ENCODE measurements around the gene PTPRT.

The PTPRT gene

DNA sequence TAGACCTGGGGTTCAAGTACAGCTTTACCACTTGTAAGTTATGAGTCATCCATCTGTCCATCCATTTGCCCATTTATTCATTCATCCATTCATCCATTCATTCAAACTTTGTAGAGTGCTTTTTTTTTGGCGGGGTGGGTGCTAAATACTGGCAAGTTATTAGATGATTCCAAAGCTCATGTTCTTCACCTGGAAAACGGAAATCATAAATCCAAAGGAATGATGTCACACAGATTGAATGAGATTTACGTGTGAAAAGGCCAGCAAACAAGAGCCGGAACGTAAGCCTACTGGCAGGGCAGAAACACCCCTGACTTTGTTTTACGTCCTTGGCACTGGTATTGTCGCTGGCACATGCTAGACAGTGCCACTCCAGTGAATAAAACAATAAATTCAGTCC lies 1090.6 kb downstream of the PTPRT start:
- DNase-seq: no peak

DNA sequence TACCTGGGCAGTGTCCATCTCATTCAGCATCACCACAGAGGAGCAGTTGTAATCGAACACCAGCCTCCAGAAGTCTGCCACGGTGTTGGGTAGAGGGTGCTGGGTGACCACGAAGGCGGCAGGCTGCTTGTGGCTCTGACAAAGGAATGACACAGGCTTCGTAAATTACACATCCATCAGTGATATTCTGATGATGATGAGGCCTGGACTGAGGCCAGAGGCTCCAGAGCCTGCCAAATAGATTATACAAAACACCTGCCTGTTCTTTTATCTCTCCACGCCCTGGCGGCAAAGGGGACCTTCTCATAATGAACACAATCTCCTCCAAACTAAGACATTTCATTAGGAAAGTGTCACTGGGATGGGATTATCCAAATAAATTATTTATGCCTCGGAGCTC lies 1091.3 kb downstream of the PTPRT start:
- no peak for DNase-seq

DNA sequence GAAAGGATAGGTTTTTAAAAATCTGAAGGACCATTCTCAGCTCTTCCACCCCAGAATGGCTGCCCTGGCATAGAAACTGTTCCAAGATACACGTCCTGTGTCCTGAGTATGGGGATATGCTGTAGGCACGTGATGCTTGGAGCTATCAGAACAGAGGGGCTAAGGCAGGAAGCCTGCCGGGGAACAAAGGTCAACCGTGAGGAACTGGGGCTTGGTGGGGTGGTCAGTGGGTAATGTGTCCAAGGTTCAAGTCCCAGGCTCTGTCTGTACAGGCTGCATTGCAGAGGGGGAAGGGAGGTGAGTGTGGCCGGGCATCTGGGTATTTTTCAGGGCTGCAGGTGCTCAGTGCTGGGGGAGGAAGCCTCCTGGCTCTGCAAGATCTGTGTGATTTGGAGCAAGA lies 1092.0 kb downstream of the PTPRT start:
- DNase-seq: no peak

DNA sequence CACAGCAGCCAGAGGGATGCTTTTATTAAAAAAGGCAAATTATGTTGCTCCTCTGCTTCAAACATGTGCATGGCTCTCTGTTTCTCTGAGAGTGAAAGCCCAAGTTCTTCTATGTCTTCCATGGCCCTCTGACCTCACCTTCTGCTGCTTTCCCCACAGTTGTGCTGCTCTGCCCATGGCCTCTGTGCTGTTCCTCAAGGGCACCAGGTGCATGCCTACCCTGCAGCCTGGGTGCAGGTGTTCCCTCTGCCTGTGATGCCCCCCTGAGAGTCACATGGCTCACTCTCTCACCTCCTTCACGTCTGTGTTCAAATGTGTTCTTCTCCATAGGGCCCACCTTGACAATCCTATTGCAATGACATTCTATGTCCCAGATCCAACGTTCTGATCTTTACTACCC lies 1094.5 kb downstream of the PTPRT start:
- no peak for DNase-seq

DNA sequence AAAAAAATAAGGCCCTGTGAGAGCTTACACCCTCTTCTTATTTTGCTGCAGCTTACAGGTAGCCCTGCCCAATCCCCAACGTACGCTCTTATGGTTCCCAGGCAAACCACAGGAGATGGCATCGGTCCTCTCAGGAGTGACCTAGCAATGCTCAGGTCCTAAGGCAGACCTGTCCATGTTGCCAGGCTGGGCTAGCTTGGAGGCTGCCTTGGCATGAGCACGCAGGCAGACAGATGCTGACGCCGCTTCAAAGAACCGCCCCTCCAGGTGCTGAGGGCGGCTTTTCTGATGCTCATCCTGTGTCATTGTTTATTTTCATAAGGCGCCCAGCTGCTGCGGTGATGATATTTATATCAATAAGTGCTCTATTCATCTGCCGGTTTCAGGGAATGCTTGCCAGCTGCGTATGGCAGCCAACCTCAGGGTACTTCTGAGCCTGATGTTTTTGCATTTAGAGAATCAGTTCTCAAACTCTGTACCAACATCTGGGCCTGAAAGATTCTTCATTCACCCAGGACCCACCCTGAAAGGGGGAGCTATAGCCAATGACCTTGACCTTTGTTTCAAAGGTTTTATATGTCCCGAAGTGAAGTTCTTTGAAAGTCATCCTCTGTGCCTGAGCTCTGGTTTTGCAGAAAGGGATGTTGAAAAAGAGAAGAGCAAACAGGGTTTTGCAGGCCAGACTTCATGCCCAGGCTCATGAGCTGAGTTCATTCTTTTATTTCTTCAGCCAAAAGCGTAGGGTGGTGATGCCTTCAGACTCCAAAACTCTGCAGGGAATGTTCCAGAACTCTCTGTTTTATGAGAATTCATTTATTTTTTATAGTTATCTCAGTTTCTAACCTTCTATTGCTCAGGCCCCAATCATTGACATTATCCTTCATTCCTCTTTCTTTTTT lies 1095.9 kb downstream of the PTPRT start:
- no peak for DNase-seq

DNA sequence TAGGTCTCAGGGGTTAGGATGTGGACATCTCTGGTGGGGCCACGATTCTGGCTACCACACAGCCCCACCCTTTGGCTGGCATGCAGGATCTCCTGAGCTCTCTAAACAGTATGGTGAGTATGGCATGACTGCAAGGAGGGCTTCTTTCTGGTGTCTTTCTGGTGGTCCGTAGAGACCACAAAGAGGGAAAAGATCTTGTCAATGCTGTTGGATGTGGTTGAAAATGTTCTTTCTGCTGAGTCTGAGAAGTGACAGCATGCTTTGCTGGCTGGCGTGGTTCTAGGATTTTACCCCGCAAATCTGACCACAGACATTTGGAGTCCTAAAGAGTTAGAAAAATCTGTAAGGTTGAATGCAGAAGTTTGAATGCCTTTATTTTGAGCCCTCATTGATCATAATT lies 1096.7 kb downstream of the PTPRT start:
- DNase-seq: no peak

DNA sequence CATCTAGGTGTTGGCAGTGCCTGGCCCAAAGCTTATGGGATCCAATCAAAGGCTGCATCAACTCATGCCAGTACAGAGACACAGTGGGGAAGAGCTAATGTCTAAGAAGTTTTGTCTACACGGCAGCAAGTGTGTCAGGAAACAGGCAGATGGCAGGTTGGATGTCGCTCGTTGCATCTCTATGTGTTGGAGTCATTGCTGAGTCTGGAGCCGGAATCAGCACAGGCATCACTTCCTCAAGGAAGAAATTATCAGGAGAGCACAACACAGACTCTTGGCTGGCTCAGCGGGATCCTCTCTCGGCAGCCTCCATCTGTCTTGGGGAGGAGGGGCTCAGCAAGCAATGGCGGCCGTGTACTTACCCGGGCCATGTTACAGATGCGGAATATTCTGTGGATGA lies 1104.3 kb downstream of the PTPRT start:
- DNase-seq: no peak

DNA sequence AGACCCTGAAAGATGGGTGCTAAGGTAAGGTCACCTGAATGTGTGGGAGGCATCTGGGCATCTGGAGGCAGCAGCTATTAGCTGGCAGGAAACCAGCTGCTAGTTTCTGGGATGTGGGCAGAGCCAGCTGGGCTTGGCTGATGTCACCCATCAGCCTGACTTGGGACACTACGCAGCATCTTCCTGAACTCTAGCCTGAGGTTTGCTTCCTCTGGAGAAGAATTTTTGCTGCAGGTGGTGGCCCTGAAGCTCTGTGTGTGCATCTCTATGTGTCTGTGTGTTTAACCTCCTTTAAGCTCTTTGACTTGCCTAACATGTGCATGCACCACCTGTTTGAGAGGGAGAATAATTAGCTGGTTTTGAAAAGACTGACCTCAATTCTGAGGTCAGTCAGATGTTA lies 1106.4 kb downstream of the PTPRT start:
- no peak for DNase-seq

DNA sequence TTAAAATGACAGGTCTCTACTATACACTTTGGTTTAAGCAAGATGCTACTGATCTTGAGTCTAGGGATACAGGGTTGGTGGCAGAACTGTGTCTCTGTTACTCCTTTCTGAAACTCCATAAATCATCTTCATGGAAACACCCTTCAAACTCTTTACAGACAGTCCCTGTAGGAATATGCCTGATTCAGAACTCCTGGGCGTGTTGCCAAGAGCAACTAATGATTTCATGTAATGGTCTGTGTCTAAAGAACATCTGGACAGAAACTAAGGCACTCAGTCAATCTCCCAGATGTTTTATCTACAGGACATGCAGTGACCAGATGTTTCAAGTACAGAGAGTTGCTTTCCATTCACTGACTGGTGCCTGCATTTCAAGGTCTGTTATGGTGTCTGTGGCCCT lies 1107.1 kb downstream of the PTPRT start:
- DNase-seq: no peak

DNA sequence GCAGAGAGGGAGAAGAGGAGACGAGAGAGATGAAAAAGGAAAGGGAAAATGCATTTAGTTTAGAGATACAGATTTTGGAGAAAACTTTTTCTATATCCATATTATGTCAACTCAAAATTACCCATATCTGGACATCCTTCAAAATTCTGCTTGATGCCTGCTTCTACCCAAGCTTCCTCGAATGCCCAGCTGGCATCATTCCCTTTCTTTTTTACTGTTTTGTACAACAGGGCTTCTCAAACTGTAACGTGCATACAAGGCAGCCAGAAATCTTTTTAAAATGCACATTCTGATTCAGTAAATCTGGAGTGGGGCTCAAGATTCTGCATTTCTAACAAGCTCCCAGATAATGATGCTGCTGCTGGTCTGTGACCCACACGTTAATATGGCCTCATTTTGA lies 1108.8 kb downstream of the PTPRT start:
- no peak for DNase-seq

DNA sequence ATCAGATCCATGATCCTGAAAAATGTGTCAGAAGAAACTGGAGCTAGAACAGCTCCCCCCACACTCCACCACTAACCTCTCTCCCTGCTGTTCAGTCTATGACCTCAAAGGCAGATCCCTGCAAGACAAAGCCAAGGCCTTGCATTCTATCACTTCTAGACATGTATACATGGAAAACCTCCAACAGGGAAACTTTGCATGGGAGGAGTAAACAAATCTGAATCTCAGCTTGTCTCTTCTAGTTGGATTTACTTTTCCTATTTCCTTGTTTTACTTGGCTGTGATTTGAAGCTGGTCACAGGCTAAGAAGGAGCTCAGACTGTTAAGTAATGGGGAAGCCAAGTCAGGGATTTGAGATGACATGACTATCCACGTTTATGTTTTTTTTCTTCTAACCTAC lies 1114.8 kb downstream of the PTPRT start:
- DNase-seq: no peak

DNA sequence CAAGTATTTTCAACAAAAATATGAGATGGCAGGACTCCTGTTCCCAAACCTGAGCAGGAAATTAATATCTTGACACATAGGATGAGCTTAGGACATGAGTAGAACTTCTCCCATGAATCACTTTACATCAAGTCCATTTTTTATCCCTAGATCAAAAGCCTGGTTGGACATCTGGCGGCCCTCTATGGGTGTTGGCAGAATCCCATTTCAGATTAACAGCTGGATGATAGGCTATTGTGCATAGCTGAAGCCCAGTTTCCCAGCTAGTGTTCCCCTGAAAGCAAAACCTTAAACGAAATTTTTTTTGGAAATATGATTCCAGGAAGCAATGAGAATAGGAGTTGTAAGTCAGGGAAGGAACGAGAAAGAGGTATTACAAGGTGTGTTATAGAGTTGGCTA lies 1122.1 kb downstream of the PTPRT start:
- DNase-seq: no peak

DNA sequence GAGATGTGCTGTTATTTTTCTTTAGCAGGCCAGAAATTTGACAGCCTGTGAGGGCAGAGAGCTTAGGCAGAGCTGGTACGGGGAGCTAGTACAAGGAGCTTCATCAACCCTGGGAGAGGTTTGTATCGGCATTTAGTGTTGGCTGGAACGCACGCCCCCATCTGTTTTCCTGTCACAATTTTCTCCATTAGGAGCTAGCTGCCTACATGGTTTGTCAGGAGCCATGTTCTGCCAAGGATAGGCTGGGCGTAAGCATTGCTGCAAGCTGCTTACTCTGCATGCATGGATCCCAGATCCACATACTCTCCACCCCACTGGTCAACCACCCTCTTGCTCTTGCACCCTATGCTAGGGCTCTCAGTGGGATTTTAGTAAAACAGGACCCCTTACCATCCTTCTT lies 1122.5 kb downstream of the PTPRT start:
- DNase-seq: no peak

DNA sequence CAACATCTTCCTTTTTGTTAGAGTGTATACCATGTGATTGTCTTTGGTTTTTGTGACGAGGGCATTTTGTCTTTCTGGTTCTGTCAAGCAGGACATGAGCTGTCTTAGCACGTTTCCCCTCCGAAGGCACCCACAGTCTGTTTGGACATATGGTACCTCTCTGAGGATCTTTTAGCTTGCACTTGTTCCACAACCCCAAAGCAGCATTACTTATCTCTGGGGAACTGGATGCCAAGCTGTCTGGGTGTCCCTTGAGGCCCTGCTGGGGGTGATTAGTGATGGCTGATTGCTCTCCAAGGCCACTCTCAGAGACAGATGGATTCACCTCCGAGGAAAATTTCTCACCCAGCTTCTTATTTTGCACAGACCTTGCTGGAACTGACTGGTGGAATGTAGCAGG lies 1126.6 kb downstream of the PTPRT start:
- no peak for DNase-seq

DNA sequence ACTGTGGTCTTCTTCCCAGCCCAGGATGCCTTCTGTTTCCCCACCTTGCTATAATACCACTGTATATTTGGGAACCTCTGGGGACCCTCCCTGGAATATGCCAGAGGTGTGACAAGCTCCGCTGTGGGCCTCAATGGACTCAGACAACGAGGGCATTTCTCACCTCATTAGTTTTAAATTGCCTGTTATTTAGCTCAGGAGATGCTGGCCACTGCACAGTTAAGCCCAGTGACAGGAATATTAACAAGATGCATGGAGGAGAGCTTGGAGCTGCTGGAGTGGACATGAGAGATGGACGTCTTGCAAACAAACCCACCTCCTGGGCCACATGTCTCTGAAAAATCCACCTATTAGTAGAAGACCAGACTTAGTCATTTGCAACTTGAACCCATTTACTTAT lies 1136.4 kb downstream of the PTPRT start:
- no peak for DNase-seq

DNA sequence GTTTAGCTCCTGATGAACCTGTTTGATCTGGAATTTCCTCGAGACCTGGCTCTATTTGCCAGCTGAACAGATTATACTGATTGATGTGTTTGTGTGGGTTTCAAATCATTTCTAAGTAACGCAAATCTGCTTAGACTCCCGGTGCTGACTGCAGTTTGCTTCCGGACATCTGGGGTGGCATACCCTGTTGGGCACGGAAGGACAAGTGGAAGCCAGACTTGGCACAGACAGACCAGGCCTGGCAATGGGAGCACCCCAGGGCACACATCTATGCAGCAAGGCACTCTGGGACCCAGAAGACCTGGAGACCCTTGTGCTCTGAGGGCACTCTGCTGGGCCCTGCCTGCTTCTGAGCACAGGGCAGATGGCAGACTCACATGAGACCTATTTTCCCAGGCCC lies 1137.8 kb downstream of the PTPRT start:
- DNase-seq: no peak

DNA sequence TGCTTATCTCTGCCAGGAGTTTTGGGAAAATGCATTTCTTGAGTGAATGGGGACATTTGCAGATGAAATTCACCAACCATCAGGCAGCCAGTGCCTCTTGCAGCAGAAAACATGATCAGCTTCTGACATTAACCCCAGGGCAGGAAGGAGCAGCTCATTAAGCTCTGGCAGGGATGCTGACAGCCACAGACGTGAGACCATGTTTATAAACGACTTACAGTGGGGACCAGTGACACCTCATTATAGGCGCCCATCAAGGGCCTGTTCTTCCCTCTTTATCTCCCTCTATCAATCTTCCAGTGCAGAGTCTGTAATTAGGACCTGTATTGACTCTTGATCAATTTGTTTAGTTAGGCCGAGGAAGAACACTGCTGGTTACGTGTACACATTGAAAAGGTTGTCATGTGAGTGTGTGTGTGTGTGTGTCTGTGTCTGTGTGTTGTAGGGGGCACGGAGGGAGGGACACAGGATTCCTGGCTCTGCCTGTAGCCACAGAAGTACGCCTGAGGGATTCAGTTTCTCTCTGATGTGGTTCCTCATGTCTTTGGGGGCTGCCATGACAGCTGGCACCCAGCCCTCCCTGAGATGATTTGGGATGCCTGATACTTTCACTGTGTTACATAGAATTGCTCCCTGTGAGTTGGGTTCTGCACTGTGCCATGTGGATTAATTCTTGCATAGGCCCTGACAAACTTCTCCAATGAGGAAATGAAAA lies 1143.2 kb downstream of the PTPRT start:
- no peak for DNase-seq

DNA sequence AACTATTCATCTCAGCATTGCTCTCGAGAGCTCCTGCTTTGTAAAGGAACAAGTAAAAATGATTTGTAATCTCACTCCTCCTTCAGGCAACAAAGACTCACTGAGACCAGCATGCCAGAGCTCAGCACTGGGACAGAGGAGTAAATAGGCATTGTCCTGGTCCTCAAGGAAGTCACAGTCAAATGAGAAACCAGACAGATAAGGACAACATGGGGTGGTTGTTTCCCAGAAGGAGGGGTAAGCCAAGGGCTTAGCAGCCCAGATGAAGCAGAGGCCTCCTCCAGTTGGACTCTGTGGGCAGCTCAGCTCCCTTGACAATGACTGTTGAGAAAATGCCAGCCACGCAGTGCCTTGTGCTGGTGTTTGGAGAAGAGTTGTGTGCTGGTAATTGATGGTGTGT lies 1145.8 kb downstream of the PTPRT start:
- DNase-seq: no peak

DNA sequence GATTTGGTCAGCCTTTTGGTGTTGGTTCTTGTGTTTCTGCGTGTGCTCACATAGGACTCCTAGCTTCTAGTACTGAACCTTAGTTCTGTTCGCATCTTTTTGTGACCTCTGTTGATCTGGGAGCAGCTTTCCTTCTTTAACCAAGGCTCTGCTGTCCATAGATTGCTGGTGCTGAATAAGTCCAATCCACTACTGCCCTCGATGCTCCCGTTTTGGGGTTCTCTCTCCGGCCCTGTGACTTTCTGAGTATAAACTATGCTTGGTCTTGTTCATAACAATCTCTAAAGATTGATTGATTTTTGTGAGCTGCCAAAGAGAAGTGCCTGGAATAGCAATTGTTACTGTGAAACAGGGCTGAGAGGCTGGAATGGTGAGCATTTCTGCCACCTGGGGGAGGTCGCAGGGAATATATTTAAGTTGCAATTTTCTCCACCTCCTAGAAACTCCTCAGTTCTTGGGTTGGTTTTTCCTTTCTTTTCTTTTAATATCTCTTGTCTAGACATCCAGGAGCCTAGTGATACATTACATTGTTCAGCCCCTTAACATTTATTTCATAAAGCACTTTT lies 1148.6 kb downstream of the PTPRT start:
- DNase-seq: peak; percentile 28

DNA sequence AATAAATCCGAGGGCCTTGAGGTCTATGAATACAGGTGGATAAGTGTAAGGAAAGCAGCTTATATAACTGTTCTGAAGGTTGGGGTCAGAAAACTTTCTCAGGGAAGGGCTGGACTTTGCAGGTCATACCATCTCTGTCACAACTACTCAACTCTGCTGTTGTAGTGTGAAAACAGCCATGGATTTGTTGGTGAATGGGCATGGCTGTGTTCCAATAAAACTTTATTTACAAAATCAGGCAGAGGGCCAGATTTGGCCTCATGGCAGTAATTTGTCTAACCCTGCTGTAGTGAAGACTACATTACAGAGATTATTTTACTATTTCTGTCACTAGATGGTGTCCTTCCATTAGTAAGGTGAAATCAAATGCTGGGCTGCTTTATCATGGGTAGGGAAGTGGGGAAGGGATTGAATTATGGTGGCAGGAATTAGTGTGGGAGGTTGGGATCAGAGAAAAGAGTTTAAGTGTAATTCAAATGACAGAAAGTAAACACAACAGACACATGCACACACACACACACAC lies 1161.9 kb downstream of the PTPRT start:
- DNase-seq: peak; percentile 1

DNA sequence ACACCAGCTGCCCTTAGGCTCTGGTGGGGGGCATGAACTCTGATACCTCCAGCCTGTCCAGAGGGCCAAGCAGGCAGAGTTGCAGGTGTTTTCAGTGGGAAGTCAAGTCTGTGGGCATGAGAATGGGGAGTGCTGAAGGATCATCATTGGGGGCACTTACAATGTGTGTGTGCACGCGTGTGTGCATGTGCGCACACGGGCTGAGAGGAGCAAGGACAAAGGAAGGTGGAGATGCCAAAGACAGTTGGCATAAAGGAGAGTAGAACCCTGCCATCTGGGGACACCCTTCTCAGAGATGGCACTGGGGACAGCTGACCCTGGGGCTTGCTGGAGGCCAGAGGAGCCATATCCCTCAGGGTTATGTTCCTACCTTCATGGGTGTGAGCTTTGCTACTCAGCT lies 1163.1 kb downstream of the PTPRT start:
- DNase-seq: no peak

DNA sequence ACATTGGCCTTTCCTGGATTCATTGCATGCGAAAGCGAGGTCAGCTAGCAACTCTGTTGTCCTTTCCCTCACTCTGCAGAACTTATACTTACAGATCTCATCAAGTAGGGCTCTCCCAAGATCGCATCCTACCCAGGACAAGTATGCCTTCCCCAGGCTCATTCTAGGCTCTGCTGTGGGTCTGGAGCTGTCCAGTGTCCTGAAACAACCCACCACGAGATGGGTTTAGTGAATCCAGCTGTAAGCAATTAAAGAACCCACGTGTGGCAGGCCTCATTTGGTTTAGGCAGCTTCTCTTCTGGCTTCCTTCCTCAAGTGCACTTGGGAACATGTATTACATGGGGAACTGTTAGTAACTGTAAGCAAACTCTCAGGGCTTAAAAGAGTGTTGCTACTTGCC lies 1165.1 kb downstream of the PTPRT start:
- peak; percentile 7 for DNase-seq

Measured in right kidney (tissue), 1 donor.